HFFc6 (cell line): ENCODE results near the gene MCC. TPM values are rescaled to one million over a fixed set of nuclear protein-coding genes. Genes with fewer than 3 reads are reported as not detected.

ENCODE experiments used
- DNase-seq: peaks from one replicate; pipeline ENCODE4 v3.0.0-alpha.2; 2018
- H3K27ac Mint-ChIP-seq: 2 replicates; pipeline ENCODE4 v1.8.0; 2020; ENCODE audit warnings: mild to moderate bottlenecking, mixed read lengths
- H3K27me3 Mint-ChIP-seq: 2 replicates; pipeline ENCODE4 v1.8.0; 2021; ENCODE audit warnings: mild to moderate bottlenecking, moderate library complexity, mixed read lengths; ENCODE audit not compliant: insufficient read depth
- H3K36me3 Mint-ChIP-seq: 2 replicates; pipeline ENCODE4 v1.8.0; 2021; ENCODE audit warnings: low read depth, mixed read lengths
- H3K4me1 Mint-ChIP-seq: 2 replicates; pipeline ENCODE4 v1.8.0; 2020; ENCODE audit warnings: low read depth, mixed read lengths
- H3K4me3 Mint-ChIP-seq: 2 replicates; pipeline ENCODE4 v1.8.0; 2020; ENCODE audit warnings: mild to moderate bottlenecking, moderate library complexity, mixed read lengths
- H3K9me3 Mint-ChIP-seq: 2 replicates; pipeline ENCODE4 v1.8.0; 2020; ENCODE audit warnings: mild to moderate bottlenecking, mixed read lengths
- CTCF ChIP-seq: fragments of 200-600 bp; sonication (generic); IDR thresholded peaks from 2 replicates; pipeline ENCODE4 v1.5.0; 2021; ENCODE audit warnings: antibody characterized with exemption, mild to moderate bottlenecking
- total RNA-seq, 6 experiments: library from RNA; stranded (reverse); fragmentation: NEBNext Ultra II Directional; extraction: Animal tissue kit (Norgen Biotek cat#: 25700); gene quantifications; 2 replicates in 1 of 6; 3 replicates in 5 of 6; pipeline ENCODE4 v1.2.3, GENCODE V29; 2021

The MCC gene
- total RNA-seq, 6 experiments from 2014 or later: 2.5 to 4.9 (median 3.0) TPM

GRCh38 chr5:113450929-113451328, 37.3 kb downstream of the MCC start:
- H3K4me3 Mint-ChIP-seq: no peak overlapping the region
- no peak for TF ChIP-seq CTCF
- H3K27ac Mint-ChIP-seq: no peak overlapping the region

GRCh38 chr5:113450462-113450861, 37.8 kb downstream of the MCC start:
- no peak overlapping the region for H3K27ac Mint-ChIP-seq
- H3K9me3 Mint-ChIP-seq: no peaks in the 10 kb centered on the region
- H3K36me3 Mint-ChIP-seq: no peaks in the 10 kb centered on the region
- H3K27me3 Mint-ChIP-seq: no peaks in the 10 kb centered on the region; the same call in none of the 2 replicates
- H3K4me1 Mint-ChIP-seq: no peaks in the 10 kb centered on the region
- no peak overlapping the region for H3K4me3 Mint-ChIP-seq
- DNase-seq: no peak
- no peak for TF ChIP-seq CTCF

More at GRCh38 chr5:113450929-113451328, 37.3 kb downstream of the MCC start:
- no peak for DNase-seq
- Mint-ChIP-seq H3K27me3 (no peaks in the 10 kb centered on the region; the same call in none of the 2 replicates), H3K9me3 (no peaks in the 10 kb centered on the region), H3K4me1 (no peaks in the 10 kb centered on the region), H3K36me3 (no peaks in the 10 kb centered on the region)

GRCh38 chr5:113448252-113448651, 40.0 kb downstream of the MCC start:
- Mint-ChIP-seq H3K9me3 (no peaks in the 10 kb centered on the region), H3K27ac (no peak overlapping the region), H3K4me1 (no peaks in the 10 kb centered on the region), H3K27me3 (no peaks in the 10 kb centered on the region; the same call in none of the 2 replicates), H3K36me3 (no peaks in the 10 kb centered on the region), H3K4me3 (no peak overlapping the region)
- no peak for DNase-seq
- TF ChIP-seq CTCF: no peak

GRCh38 chr5:113447498-113448050, 40.7 kb downstream of the MCC start:
- H3K4me3 Mint-ChIP-seq: no peak overlapping the region

GRCh38 chr5:113446358-113446927, 41.8 kb downstream of the MCC start:
- Mint-ChIP-seq H3K4me1 (no peaks in the 10 kb centered on the region), H3K36me3 (no peaks in the 10 kb centered on the region), H3K9me3 (peaks cover 6% of the 10 kb centered on the region; the same call in 1 of the 2 replicates), H3K4me3 (no peak overlapping the region), H3K27ac (no peak overlapping the region), H3K27me3 (no peaks in the 10 kb centered on the region; the same call in none of the 2 replicates)
- TF ChIP-seq CTCF: no peak
- DNase-seq: no peak

More at GRCh38 chr5:113447498-113448050, 40.7 kb downstream of the MCC start:
- Mint-ChIP-seq H3K36me3 (no peaks in the 10 kb centered on the region), H3K27me3 (no peaks in the 10 kb centered on the region; the same call in none of the 2 replicates), H3K27ac (no peak overlapping the region), H3K4me1 (no peaks in the 10 kb centered on the region), H3K9me3 (peaks cover 6% of the 10 kb centered on the region; the same call in 1 of the 2 replicates)
- peak; percentile 8 for DNase-seq
- peak; percentile 61 for TF ChIP-seq CTCF
